ENCODE data around the gene ZFYVE27.

DNA sequence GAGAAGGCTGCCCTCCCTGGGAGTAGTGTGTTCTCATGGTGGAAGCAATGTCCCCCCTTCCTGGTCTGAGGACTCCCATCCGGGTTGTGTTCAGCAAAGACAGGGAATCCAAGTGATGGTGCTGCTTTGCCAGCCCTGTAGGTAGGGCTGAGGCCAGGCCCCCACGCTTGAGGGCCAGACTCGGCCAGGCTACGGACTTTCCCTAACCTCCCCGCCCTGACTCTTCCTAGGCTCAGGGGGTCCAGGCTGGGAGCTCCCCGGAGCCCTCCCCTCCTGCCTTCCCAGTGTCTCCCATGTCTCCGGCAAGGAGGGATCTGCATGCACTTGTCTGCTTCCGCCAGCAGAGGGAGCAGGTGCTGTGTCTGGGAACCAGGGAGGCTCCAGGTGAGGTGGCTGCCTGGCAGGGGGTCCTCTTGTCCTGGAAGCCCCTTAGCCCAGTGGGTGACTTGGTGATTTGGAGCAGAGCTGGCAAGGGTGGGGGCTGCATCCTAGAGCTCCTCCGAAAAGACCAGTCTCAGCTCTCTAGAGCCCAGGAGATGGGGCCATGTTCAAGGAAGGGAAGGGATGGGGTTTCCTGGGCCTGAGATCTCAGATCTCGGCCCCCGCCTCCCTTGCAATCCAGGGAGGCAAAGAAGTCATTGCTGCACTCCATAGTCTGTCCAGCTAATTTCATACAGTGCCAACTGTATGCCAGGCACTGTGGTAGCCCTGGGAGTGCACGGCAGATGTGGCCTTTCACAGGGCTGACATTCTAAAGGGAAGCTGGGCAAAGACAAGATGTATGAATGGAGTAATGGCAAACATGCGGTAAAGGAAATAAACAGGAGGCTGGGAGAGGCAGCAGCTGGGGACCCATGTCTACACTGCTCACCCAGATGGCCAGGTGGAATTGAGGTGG, 55.1 kb downstream of the ZFYVE27 start:
- TF ChIP-seq, protein P1, sequence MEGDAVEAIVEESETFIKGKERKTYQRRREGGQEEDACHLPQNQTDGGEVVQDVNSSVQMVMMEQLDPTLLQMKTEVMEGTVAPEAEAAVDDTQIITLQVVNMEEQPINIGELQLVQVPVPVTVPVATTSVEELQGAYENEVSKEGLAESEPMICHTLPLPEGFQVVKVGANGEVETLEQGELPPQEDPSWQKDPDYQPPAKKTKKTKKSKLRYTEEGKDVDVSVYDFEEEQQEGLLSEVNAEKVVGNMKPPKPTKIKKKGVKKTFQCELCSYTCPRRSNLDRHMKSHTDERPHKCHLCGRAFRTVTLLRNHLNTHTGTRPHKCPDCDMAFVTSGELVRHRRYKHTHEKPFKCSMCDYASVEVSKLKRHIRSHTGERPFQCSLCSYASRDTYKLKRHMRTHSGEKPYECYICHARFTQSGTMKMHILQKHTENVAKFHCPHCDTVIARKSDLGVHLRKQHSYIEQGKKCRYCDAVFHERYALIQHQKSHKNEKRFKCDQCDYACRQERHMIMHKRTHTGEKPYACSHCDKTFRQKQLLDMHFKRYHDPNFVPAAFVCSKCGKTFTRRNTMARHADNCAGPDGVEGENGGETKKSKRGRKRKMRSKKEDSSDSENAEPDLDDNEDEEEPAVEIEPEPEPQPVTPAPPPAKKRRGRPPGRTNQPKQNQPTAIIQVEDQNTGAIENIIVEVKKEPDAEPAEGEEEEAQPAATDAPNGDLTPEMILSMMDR (IDR thresholded peaks at IDR 0.05): peak; percentile 56 to 82 (median 80)
- no peak for TF ChIP-seq POLR2A (IDR thresholded peaks at IDR 0.05)

Data from Peyer's patch (tissue), 4 donors.